ENCODE measurements around the gene GPSM3. TPM values are rescaled to one million over a fixed set of nuclear protein-coding genes. Genes with fewer than 3 reads are reported as not detected.
A peak's percentile ranks its signal among the peaks of the same experiment; 100 is the strongest.

The GPSM3 gene
- total and polyA plus RNA-seq, 2 of the 13 experiments (the other 11 are each of a cell fraction or from before 2014, with no cell fraction given) = 0.18 to 6.2 TPM

DNA sequence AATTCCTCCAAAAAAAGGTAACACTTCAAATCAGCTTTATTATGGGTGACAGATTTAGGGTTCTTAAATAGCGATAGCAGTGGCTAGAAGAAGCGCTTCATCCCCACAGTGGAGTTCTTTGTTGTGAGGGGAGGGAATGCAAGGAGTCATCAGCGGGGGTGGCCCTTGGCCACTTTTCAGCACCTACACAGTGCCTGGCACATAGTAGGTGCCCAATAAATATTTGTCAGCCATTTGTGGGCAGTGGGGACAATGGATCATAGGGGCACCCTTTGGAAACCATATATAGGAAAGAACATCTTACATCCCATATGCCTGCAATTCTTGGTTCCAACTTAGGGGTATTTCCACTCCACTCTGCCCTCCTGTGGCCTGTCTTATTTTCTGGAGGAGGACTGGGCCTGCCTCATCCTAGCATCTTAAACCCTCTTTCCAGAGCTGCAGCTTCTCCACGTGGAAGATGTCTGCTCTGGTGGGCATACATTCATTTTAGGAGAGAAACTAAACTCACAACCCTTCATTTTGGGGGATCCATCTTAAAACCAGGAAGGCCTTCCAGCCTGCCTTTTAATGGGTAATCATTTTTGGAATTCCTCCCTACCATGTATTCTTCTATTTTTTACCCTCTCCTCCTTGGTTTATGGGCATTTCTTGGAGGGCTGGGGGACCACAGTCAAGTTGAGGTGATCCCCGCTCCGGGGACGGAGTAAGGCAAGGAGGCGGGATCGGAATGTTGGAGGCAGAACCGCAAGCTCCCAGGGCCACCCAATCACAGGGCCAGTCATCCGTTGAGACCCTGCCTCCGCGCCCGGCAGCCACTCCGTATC, 2.6 kb upstream of the GPSM3 start:
- in situ Hi-C loops (cut with HindIII; ENCODE audit: extremely low pct_ligation_motif_present, low pct_unique_long_range_greater_than_20kb) = loop anchor here (5.0 kb wide), 1 partner anchor 777 kb away; no protein-coding TSS in a partner anchor
- Histone ChIP-seq H3K36me3 (replicated peaks in 1 of 2; ENCODE audit: control insufficient read depth in 1 of 2, insufficient read depth in 2 of 2, low read length in 2 of 2) (no peaks in the 10 kb centered on the region), H3K4me3 (replicated peaks in 1 of 3; ENCODE audit: insufficient read depth in 1 of 3, low read depth in 2 of 3, low read length in 3 of 3) (peak overlapping the region; percentile 59 to 68 (median 61)), H3K79me2 (ENCODE audit: insufficient read depth, low read length) (peaks cover 5% of the 10 kb centered on the region), H3K9me3 (ENCODE audit: low read length) (no peaks in the 10 kb centered on the region), H3K9ac (ENCODE audit: insufficient read depth, low read depth, low read length) (peak overlapping the region; percentile 77), H4K20me1 (ENCODE audit: insufficient read depth, low read length) (no peaks in the 10 kb centered on the region), H3K27ac (ENCODE audit: extremely low read length, insufficient read depth, low read length) (peak overlapping the region; percentile 64), H3K4me2 (ENCODE audit: low read depth, low read length) (peak overlapping the region; percentile 93), H3K27me3 (ENCODE audit: control insufficient read depth in 1 of 2, insufficient read depth in 2 of 2, low read length in 2 of 2) (no peaks in the 10 kb centered on the region; a peak in 1 of 5 replicates), H2AFZ (ENCODE audit: low read length) (no peak overlapping the region), H3K4me1 (ENCODE audit: insufficient read depth, low read length) (peaks cover 62% of the 10 kb centered on the region)
- CTCF ChIA-PET (ENCODE audit: low intra/inter-chr PET ratio, low total read pairs) = interaction anchor here (1.0 to 1.7 kb wide), 2 partner anchors 41 to 76 kb away, joined by 4 to 11 read pairs; partner anchors contain the start of gene PPT2
- DNase-seq (ENCODE audit: low spot score) (no peak), FAIRE-seq (peak; percentile 99), ATAC-seq (peak; percentile 93)
- intact Hi-C loops (cut with micrococcal nuclease; ENCODE audit: unreplicated experiment) = loop anchor here (1.0 to 5.0 kb wide), 4 partner anchors 17 to 78 kb away; partner anchors contain the start of genes PPT2 and RNF5
- 17% methylated on average over 15 of the region's 15 CpGs for WGBS (ENCODE audit: low lambda C conversion rate)
- TSS peak; percentile 96 for BruUV-seq (replicated peaks)
- POLR2A ChIA-PET = interaction anchor here (0.8 to 3.0 kb wide), 22 partner anchors 9 to 1259 kb away, joined by 3 to 82 read pairs (median 4); partner anchors contain the start of genes AGPAT1, ATF6B, DXO and FKBPL
- TF ChIP-seq, protein P1, sequence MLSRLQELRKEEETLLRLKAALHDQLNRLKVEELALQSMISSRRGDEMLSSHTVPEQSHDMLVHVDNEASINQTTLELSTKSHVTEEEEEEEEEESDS (CRISPR knock-in tag; IDR thresholded peaks at IDR 0.05; ENCODE audit: borderline replicate concordance) = peak; percentile 29; the same call in 1 of the 2 replicates
- TF ChIP-seq POLR2AphosphoS5 (IDR thresholded peaks at IDR 0.05; ENCODE audit: low read depth, low read length) = peak; percentile 93
- TF ChIP-seq, protein P2, sequence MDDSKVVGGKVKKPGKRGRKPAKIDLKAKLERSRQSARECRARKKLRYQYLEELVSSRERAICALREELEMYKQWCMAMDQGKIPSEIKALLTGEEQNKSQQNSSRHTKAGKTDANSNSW (CRISPR knock-in tag; IDR thresholded peaks at IDR 0.05; ENCODE audit: borderline replicate concordance) = 0 out of 2 replicates have a peak, but pooled peaks have one; percentile 21
- peak; percentile 23; the same call in 1 of the 2 replicates for TF ChIP-seq HNF4A (CRISPR knock-in tag; IDR thresholded peaks at IDR 0.05)
- 0 out of 2 replicates have a peak, but pooled peaks have one; percentile 53 for TF ChIP-seq CCDC6 (CRISPR knock-in tag; IDR thresholded peaks at IDR 0.05)
- 0 out of 2 replicates have a peak, but pooled peaks have one; percentile 16 for TF ChIP-seq SNAPC2 (CRISPR knock-in tag; IDR thresholded peaks at IDR 0.05)
- TF ChIP-seq ETV6 (CRISPR knock-in tag; conservative IDR thresholded peaks at IDR 0.05) = 0 out of 2 replicates have a peak, but pooled peaks have one; percentile 32
- TF ChIP-seq ZFP36L1 (CRISPR knock-in tag; IDR thresholded peaks at IDR 0.05) = no peak
- 0 out of 2 replicates have a peak, but pooled peaks have one; percentile 7 for TF ChIP-seq IRF2 (CRISPR knock-in tag; IDR thresholded peaks at IDR 0.05)
- peak; percentile 46; the same call in 1 of the 2 replicates for TF ChIP-seq TARDBP (CRISPR knock-in tag; IDR thresholded peaks at IDR 0.05)
- 0 out of 2 replicates have a peak, but pooled peaks have one; percentile 10 for TF ChIP-seq ZNF451 (CRISPR knock-in tag; IDR thresholded peaks at IDR 0.05)
- TF ChIP-seq, protein P3, sequence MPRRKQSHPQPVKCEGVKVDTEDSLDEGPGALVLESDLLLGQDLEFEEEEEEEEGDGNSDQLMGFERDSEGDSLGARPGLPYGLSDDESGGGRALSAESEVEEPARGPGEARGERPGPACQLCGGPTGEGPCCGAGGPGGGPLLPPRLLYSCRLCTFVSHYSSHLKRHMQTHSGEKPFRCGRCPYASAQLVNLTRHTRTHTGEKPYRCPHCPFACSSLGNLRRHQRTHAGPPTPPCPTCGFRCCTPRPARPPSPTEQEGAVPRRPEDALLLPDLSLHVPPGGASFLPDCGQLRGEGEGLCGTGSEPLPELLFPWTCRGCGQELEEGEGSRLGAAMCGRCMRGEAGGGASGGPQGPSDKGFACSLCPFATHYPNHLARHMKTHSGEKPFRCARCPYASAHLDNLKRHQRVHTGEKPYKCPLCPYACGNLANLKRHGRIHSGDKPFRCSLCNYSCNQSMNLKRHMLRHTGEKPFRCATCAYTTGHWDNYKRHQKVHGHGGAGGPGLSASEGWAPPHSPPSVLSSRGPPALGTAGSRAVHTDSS (CRISPR knock-in tag; conservative IDR thresholded peaks at IDR 0.05) = 0 out of 2 replicates have a peak, but pooled peaks have one; percentile 21
- 0 out of 2 replicates have a peak, but pooled peaks have one; percentile 8 for TF ChIP-seq ZBTB3 (CRISPR knock-in tag; IDR thresholded peaks at IDR 0.05; ENCODE audit: borderline replicate concordance, low read depth)
- TF ChIP-seq RFX5 (IDR thresholded peaks at IDR 0.05; ENCODE audit: low read depth, low read length) = 0 out of 2 replicates have a peak, but pooled peaks have one; percentile 45
- TF ChIP-seq ZNF816 (CRISPR knock-in tag; IDR thresholded peaks at IDR 0.05; ENCODE audit: borderline replicate concordance) = peak; percentile 54; the same call in 1 of the 2 replicates
- TF ChIP-seq, protein P4, sequence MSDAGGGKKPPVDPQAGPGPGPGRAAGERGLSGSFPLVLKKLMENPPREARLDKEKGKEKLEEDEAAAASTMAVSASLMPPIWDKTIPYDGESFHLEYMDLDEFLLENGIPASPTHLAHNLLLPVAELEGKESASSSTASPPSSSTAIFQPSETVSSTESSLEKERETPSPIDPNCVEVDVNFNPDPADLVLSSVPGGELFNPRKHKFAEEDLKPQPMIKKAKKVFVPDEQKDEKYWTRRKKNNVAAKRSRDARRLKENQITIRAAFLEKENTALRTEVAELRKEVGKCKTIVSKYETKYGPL (CRISPR knock-in tag; IDR thresholded peaks at IDR 0.05) = 0 out of 2 replicates have a peak, but pooled peaks have one; percentile 22
- TF ChIP-seq ERF (CRISPR knock-in tag; IDR thresholded peaks at IDR 0.05) = no peak
- no peak for TF ChIP-seq RORA (CRISPR knock-in tag; IDR thresholded peaks at IDR 0.05)
- TF ChIP-seq ATF1 (CRISPR knock-in tag; IDR thresholded peaks at IDR 0.05) = peak; percentile 44; the same call in 1 of the 2 replicates
- 0 out of 2 replicates have a peak, but pooled peaks have one; percentile 19 for TF ChIP-seq KDM4B (CRISPR knock-in tag; IDR thresholded peaks at IDR 0.05)
- no peak for TF ChIP-seq FOXP1 (IDR thresholded peaks at IDR 0.05)
- TF ChIP-seq FOXP1 (CRISPR knock-in tag; IDR thresholded peaks at IDR 0.05) = no peak
